Skeletal muscle cell (primary cell): ENCODE results near the gene COX4I1.

Source experiments
- DNase-seq: peaks from one replicate; pipeline ENCODE4 v3.0.0-alpha.2; 2010; ENCODE audit warnings: low read depth
- H3K4me3 ChIP-seq: 2 replicates; pipeline ENCODE4 v1.5.1; 2011; ENCODE audit warnings: low read depth, mild to moderate bottlenecking, control low read depth, low read length, moderate library complexity

Gene COX4I1

DNA sequence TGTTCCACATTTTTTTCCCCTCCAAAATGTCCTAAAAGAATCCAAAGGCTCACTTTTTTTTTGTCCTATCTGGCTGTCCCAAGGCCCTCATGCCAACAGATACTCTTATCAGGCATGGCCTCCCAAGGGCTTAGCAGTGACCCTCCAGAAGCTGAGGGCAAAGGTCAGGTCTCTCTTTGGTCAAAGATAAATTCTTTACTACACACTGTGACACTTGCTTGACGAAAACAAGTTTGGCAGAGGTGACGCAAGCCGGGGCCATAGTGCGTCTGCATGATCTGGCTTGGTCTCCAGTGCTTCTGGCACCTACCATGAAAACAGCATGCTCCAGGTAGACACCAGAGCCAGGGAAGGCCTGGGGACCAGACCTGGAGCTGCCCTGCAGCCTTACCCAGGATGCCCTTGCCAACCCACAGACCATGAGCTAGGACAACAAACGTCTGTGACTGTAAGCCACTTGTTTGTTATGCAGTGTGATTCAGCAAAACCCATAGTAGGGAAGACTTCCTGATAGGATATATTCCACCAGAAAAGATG, 50.9 kb downstream of the COX4I1 start:
- no peak for DNase-seq
- H3K4me3 ChIP-seq = no peak overlapping the region

DNA sequence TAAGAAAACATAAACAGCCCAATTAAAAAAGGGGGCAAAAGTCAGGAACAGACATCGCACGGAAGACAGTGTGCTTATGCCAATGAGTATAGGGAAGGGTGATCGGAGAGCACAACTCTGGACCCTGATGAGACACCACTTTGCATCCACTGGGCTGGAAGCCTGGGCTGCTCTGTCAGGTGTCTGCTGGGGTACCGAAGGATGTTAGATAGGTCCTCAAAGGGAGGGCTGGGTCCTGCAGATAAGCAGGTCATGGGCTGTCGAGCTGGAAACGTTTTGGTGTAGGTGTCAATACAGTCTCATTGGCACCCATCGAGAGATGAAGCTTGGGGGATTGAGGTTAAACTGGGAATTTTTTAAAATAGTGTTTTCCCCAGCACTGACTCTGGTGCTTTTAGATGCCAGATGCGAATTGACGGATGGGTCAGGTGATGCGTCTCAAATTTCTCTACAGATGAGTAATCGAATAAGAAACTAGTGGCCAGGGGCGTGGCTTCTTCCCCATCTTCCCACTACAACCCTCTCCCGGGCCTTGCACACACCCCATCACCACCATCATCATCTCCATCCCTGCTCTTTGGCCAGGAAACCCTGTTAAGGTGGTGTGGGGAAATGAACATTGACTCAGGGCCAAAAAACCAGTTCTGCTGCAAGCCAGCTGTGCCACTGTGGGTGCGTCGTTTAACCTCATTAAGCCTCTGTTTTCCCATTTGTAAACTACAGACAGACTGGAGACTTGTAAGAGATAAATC, 51.7 kb downstream of the COX4I1 start:
- DNase-seq = no peak
- no peak overlapping the region for H3K4me3 ChIP-seq

- no peak overlapping the region for H3K4me3 ChIP-seq
- DNase-seq = no peak
Measured at GRCh38 chr16:85853547-85854545, 54.4 kb downstream of the COX4I1 start.

GRCh38 chr16:85854935-85855334, 55.4 kb downstream of the COX4I1 start:
- no peak overlapping the region for H3K4me3 ChIP-seq
- no peak for DNase-seq

DNA sequence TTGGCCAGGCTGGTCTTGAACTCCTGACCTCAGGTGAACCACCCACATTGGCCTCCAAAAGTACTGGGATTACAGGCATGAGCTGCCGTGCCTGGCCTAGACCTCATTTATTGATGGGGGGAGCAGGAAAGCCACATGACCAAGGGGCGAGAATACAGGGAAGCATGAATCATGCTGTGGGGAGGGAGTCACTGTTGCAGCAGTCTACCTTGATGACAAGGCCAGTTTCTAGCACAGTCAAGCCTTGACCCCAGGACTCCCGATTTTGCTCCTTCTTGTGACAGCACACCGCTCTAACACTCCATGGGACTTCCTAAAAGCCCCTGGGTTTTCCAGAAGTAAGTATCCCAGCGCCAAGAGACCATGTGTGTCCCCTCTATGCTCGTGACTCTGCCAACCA, 56.6 kb downstream of the COX4I1 start:
- H3K4me3 ChIP-seq = no peak overlapping the region

DNA sequence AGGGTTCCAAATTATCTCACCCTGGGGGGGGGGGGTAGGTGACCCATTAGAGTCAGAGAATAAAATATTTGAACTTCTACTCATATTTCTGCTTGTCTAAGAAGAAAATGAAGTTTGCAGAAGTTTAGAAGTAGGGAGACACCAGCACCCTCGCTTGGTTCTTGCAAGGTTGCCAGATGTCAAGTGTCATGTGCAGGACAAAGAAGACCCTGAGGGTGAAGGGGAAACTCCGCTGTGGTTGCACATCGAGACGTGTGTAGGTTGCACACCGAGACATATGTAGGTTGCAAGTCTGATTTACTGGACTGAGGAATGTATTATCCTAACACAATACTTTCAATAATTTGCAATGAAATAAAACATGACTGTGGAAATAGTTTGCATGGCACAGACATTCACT, 57.1 kb downstream of the COX4I1 start:
- DNase-seq = no peak

More for the DNA sequence above, 56.6 kb downstream of the COX4I1 start:
- DNase-seq = no peak

More for the DNA sequence above, 57.1 kb downstream of the COX4I1 start:
- no peak overlapping the region for H3K4me3 ChIP-seq
